Stimulated activated naive CD8-positive, alpha-beta T cell treated with anti-CD3 and anti-CD28 coated beads, Interleukin-15, amount 100 ng/mL, for 72 hours (primary cell): ENCODE data around the gene MTR.
"Not testable (repeated sequence)": the region's sequence is repeated elsewhere in the genome, so short reads cannot be mapped to it uniquely, and the experiment has no call there.

ENCODE experiments used
- ATAC-seq: fragments of 150-1000 bp; cut with Tn5 transposase; 2 replicates; pipeline ENCODE4 v1.10.0; 2021; ENCODE audit warnings: mild to moderate bottlenecking, moderate library complexity
- DNase-seq, 2 donors: peaks; one replicate each; pipeline ENCODE4 v3.0.0; 2021 to 2022
- H3K27ac Mint-ChIP-seq, 2 donors: one replicate each; pipeline ENCODE4 v1.8.0; 2022; ENCODE audit warnings: mild to moderate bottlenecking in 2 of 2, mixed read lengths in 2 of 2, moderate library complexity in 2 of 2
- H3K27me3 Mint-ChIP-seq: one replicate; pipeline ENCODE4 v1.8.0; 2022; ENCODE audit warnings: mixed read lengths
- H3K4me1 Mint-ChIP-seq: one replicate; pipeline ENCODE4 v1.8.0; 2022; ENCODE audit warnings: mild to moderate bottlenecking, mixed read lengths
- H3K4me3 Mint-ChIP-seq, 2 donors: one replicate each; pipeline ENCODE4 v1.8.0; 2022; ENCODE audit warnings: mild to moderate bottlenecking in 2 of 2, mixed read lengths in 2 of 2, moderate library complexity in 1 of 2
- H3K9me3 Mint-ChIP-seq, 2 donors: one replicate each; pipeline ENCODE4 v1.8.0; 2022; ENCODE audit warnings: mixed read lengths in 2 of 2

Gene MTR

GRCh38 chr1:236836157-236836556, 41.1 kb downstream of the MTR start:
- ATAC-seq: no peak

GRCh38 chr1:236837115-236837514, 42.0 kb downstream of the MTR start:
- Mint-ChIP-seq H3K4me1 (peaks cover 14% of the 10 kb centered on the region), H3K4me3 (no peak overlapping the region), H3K27ac (no peak overlapping the region), H3K27me3 (no peaks in the 10 kb centered on the region), H3K9me3 (no peaks in the 10 kb centered on the region)
- ATAC-seq (no peak), DNase-seq (no peak)

More at GRCh38 chr1:236836157-236836556, 41.1 kb downstream of the MTR start:
- Mint-ChIP-seq H3K27ac (peak overlapping the region in 1 of 2 donors; percentile 27), H3K4me1 (peaks cover 14% of the 10 kb centered on the region), H3K4me3 (no peak overlapping the region), H3K27me3 (no peaks in the 10 kb centered on the region), H3K9me3 (no peaks in the 10 kb centered on the region)
- no peak for DNase-seq

- peaks cover 11% of the 10 kb centered on the region for H3K4me1 Mint-ChIP-seq
- ATAC-seq (no peak), DNase-seq (no peak)
- H3K27ac Mint-ChIP-seq: no peak overlapping the region
- no peaks in the 10 kb centered on the region for H3K27me3 Mint-ChIP-seq
- no peak overlapping the region for H3K4me3 Mint-ChIP-seq
- H3K9me3 Mint-ChIP-seq: no peaks in the 10 kb centered on the region
These were observed 42.8 kb downstream of the MTR start for GRCh38 chr1:236837897-236838296.

GRCh38 chr1:236841341-236841740, 46.2 kb downstream of the MTR start:
- Mint-ChIP-seq H3K4me3 (no peak overlapping the region), H3K27ac (no peak overlapping the region)
- ATAC-seq: no peak

GRCh38 chr1:236844499-236845271, 49.6 kb downstream of the MTR start:
- ATAC-seq: no peak
- Mint-ChIP-seq H3K4me1 (peaks cover 20% of the 10 kb centered on the region), H3K27ac (no peak overlapping the region), H3K9me3 (no peaks in the 10 kb centered on the region), H3K27me3 (no peaks in the 10 kb centered on the region), H3K4me3 (no peak overlapping the region)
- no peak for DNase-seq

More at GRCh38 chr1:236841341-236841740, 46.2 kb downstream of the MTR start:
- no peak for DNase-seq
- no peaks in the 10 kb centered on the region for H3K9me3 Mint-ChIP-seq
- H3K27me3 Mint-ChIP-seq: no peaks in the 10 kb centered on the region
- H3K4me1 Mint-ChIP-seq: no peaks in the 10 kb centered on the region

GRCh38 chr1:236845830-236846229, 50.7 kb downstream of the MTR start:
- no peaks in the 10 kb centered on the region for H3K9me3 Mint-ChIP-seq
- peaks cover 20% of the 10 kb centered on the region for H3K4me1 Mint-ChIP-seq
- no peak overlapping the region for H3K4me3 Mint-ChIP-seq
- H3K27me3 Mint-ChIP-seq: no peaks in the 10 kb centered on the region
- no peak overlapping the region for H3K27ac Mint-ChIP-seq
- ATAC-seq (no peak), DNase-seq (no peak)

GRCh38 chr1:236848274-236848923, 53.3 kb downstream of the MTR start:
- H3K27me3 Mint-ChIP-seq: no peaks in the 10 kb centered on the region
- no peaks in the 10 kb centered on the region for H3K9me3 Mint-ChIP-seq
- ATAC-seq (no peak), DNase-seq (no peak)
- H3K27ac Mint-ChIP-seq: peak overlapping the region in 1 of 2 donors; percentile 84
- peaks cover 20% of the 10 kb centered on the region for H3K4me1 Mint-ChIP-seq
- H3K4me3 Mint-ChIP-seq: no peak overlapping the region

GRCh38 chr1:236850077-236850979, 55.2 kb downstream of the MTR start:
- H3K4me1 Mint-ChIP-seq: peaks cover 20% of the 10 kb centered on the region
- H3K27ac Mint-ChIP-seq: no peak overlapping the region
- H3K9me3 Mint-ChIP-seq: no peaks in the 10 kb centered on the region
- no peak overlapping the region for H3K4me3 Mint-ChIP-seq
- no peaks in the 10 kb centered on the region for H3K27me3 Mint-ChIP-seq
- DNase-seq: no peak
- no peak for ATAC-seq

- peaks cover 18% of the 10 kb centered on the region for H3K4me1 Mint-ChIP-seq
- H3K27me3 Mint-ChIP-seq: no peaks in the 10 kb centered on the region
- H3K4me3 Mint-ChIP-seq: no peak overlapping the region
- ATAC-seq (no peak), DNase-seq (no peak)
- H3K27ac Mint-ChIP-seq: no peak overlapping the region
- H3K9me3 Mint-ChIP-seq: no peaks in the 10 kb centered on the region
These were observed 56.8 kb downstream of the MTR start for GRCh38 chr1:236851871-236852270.

- ATAC-seq: no peak
- peak overlapping the region in 1 of 2 donors; percentile 71 for H3K27ac Mint-ChIP-seq
- no peaks in the 10 kb centered on the region for H3K27me3 Mint-ChIP-seq
- peaks cover 0 to 7% of the 10 kb centered on the region in 2 donors for H3K9me3 Mint-ChIP-seq
- DNase-seq: no peak
- no peaks in the 10 kb centered on the region for H3K4me1 Mint-ChIP-seq
- no peak overlapping the region for H3K4me3 Mint-ChIP-seq
These were observed 59.0 kb downstream of the MTR start for GRCh38 chr1:236853921-236854604.

GRCh38 chr1:236854605-236854983, 59.5 kb downstream of the MTR start:
- no peak for DNase-seq
- peak overlapping the region in 1 of 2 donors; percentile 71 for H3K27ac Mint-ChIP-seq

GRCh38 chr1:236856649-236857048, 61.6 kb downstream of the MTR start:
- not testable (repeated sequence) for H3K4me3 Mint-ChIP-seq, ATAC-seq, H3K4me1 Mint-ChIP-seq, H3K27ac Mint-ChIP-seq, DNase-seq, H3K27me3 Mint-ChIP-seq, H3K9me3 Mint-ChIP-seq

More at GRCh38 chr1:236854605-236854983, 59.5 kb downstream of the MTR start:
- Mint-ChIP-seq H3K4me1 (no peaks in the 10 kb centered on the region), H3K9me3 (peaks cover 0 to 7% of the 10 kb centered on the region in 2 donors), H3K4me3 (no peak overlapping the region), H3K27me3 (no peaks in the 10 kb centered on the region)
- ATAC-seq: no peak

GRCh38 chr1:236858165-236858564, 63.1 kb downstream of the MTR start:
- Mint-ChIP-seq H3K27ac (no peak overlapping the region), H3K4me3 (no peak overlapping the region), H3K9me3 (peaks cover 0 to 7% of the 10 kb centered on the region in 2 donors), H3K4me1 (peaks cover 23% of the 10 kb centered on the region), H3K27me3 (no peaks in the 10 kb centered on the region)
- DNase-seq (no peak), ATAC-seq (no peak)

- no peaks in the 10 kb centered on the region for H3K27me3 Mint-ChIP-seq
- peaks cover 30% of the 10 kb centered on the region for H3K4me1 Mint-ChIP-seq
- H3K9me3 Mint-ChIP-seq: peaks cover 0 to 7% of the 10 kb centered on the region in 2 donors
- ATAC-seq (no peak), DNase-seq (no peak)
- H3K4me3 Mint-ChIP-seq: no peak overlapping the region
- H3K27ac Mint-ChIP-seq: no peak overlapping the region
These were observed 65.0 kb downstream of the MTR start for GRCh38 chr1:236860101-236860500.

GRCh38 chr1:236860674-236861073, 65.6 kb downstream of the MTR start:
- Mint-ChIP-seq H3K9me3 (peaks cover 0 to 7% of the 10 kb centered on the region in 2 donors), H3K4me3 (no peak overlapping the region), H3K27me3 (no peaks in the 10 kb centered on the region), H3K4me1 (peaks cover 34% of the 10 kb centered on the region), H3K27ac (no peak overlapping the region)
- ATAC-seq: no peak
- no peak for DNase-seq
